Measurements from ENCODE around the gene ZBBX. TPM values are rescaled to one million over a fixed set of nuclear protein-coding genes. Genes with fewer than 3 reads are reported as not detected.

The ZBBX gene
- total RNA-seq, 1 experiment from 2014 or later = not detected

DNA sequence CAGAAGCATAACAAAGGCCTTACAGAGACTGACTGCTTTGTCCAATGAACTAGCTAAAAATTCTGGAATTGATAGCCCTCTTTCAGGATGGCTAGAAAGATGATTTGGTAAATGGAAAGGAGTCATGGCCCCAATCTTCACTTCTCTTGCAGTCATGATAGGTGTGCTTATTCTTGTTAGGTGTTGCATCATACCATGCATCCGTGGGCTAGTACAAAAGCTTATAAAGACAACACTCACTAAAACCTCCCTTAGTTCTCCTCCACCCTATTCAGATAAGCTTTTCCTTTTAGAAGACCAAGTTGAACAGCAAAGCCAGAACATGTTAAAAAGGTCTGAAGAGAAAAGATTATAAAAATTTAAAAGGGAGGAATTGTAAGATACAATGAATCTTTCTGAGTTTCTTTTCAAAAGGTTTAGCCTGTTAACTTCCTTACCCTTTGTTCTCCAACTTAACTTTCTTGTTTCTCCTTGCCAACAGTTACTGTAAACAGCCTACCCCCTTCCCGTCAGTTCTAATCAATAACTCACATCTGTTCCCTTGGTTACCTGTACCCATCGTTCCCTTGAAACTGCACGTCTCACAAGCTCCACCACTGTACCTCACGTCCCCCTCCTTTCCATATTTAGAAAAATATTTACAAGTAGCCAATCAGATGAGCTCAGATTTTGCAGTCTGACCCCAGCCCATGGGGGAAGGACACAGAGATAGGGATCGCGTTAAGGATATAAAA, 105.8 kb downstream of the ZBBX start:
- Histone ChIP-seq H3K27me3 (replicated peaks; ENCODE audit: insufficient read depth, low read depth, low read length, poor library complexity) (no peaks in the 10 kb centered on the region), H3K4me1 (ENCODE audit: insufficient read depth, low read length, poor library complexity, severe bottlenecking) (no peaks in the 10 kb centered on the region), H3K27ac (ENCODE audit: low read depth, low read length, poor library complexity, severe bottlenecking) (no peak overlapping the region), H3K9me3 (ENCODE audit: low read depth, low read length, poor library complexity, severe bottlenecking) (no peaks in the 10 kb centered on the region), H3K4me3 (ENCODE audit: low read depth, low read length, poor library complexity, severe bottlenecking) (no peak overlapping the region), H3K36me3 (ENCODE audit: insufficient read depth, low read length, poor library complexity, severe bottlenecking) (no peaks in the 10 kb centered on the region)
- no peak for DNase-seq (ENCODE audit: low spot score)
- CTCF ChIA-PET = no interaction called here
- no TSS peak for BruUV-seq (replicated peaks)
- TF ChIP-seq EZH2 (IDR thresholded peaks at IDR 0.05; ENCODE audit: borderline replicate concordance, low read depth, low read length, poor library complexity, severe bottlenecking) = no peak
- TF ChIP-seq, protein P1, sequence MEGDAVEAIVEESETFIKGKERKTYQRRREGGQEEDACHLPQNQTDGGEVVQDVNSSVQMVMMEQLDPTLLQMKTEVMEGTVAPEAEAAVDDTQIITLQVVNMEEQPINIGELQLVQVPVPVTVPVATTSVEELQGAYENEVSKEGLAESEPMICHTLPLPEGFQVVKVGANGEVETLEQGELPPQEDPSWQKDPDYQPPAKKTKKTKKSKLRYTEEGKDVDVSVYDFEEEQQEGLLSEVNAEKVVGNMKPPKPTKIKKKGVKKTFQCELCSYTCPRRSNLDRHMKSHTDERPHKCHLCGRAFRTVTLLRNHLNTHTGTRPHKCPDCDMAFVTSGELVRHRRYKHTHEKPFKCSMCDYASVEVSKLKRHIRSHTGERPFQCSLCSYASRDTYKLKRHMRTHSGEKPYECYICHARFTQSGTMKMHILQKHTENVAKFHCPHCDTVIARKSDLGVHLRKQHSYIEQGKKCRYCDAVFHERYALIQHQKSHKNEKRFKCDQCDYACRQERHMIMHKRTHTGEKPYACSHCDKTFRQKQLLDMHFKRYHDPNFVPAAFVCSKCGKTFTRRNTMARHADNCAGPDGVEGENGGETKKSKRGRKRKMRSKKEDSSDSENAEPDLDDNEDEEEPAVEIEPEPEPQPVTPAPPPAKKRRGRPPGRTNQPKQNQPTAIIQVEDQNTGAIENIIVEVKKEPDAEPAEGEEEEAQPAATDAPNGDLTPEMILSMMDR (conservative IDR thresholded peaks at IDR 0.05; ENCODE audit: low read depth, low read length) = no peak
- intact Hi-C loops (cut with micrococcal nuclease; ENCODE audit: unreplicated experiment) = no loop called here
- POLR2A ChIA-PET (ENCODE audit: low non-redundant PET) = no interaction called here

DNA sequence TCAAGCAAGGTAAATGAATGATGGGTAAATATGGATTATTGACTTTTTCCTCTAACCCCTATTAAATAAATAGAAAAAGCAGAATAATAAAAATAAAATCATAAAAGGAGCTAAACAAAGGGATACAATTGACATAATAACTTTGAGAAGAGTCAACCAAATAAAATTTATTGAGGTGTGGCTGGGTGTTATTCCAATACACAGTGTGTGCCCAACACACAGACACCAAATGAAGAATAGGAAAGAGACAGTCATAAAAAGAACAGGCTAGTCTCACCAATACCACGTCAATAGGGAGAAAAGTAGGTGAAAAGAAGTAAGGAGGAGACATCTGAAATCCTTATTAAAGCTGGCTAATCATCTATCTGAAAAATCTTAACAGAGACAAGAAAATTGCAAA, 127.1 kb downstream of the ZBBX start:
- no peaks in the 10 kb centered on the region for H3K4me1 ChIP-seq (ENCODE audit: insufficient read depth, low read length, poor library complexity, severe bottlenecking)
- BruUV-seq (replicated peaks) = no TSS peak
- H3K27ac ChIP-seq (ENCODE audit: low read depth, low read length, poor library complexity, severe bottlenecking) = no peak overlapping the region
- H3K27me3 ChIP-seq (replicated peaks; ENCODE audit: insufficient read depth, low read depth, low read length, poor library complexity) = no peaks in the 10 kb centered on the region
- POLR2A ChIA-PET (ENCODE audit: low non-redundant PET) = no interaction called here
- H3K9me3 ChIP-seq (ENCODE audit: low read depth, low read length, poor library complexity, severe bottlenecking) = no peaks in the 10 kb centered on the region
- H3K4me3 ChIP-seq (ENCODE audit: low read depth, low read length, poor library complexity, severe bottlenecking) = no peak overlapping the region
- DNase-seq (ENCODE audit: low spot score) = no peak
- CTCF ChIA-PET = no interaction called here
- intact Hi-C loops (cut with micrococcal nuclease; ENCODE audit: unreplicated experiment) = no loop called here
- no peak for TF ChIP-seq EZH2 (IDR thresholded peaks at IDR 0.05; ENCODE audit: borderline replicate concordance, low read depth, low read length, poor library complexity, severe bottlenecking)
- TF ChIP-seq, protein P1 (conservative IDR thresholded peaks at IDR 0.05; ENCODE audit: low read depth, low read length) = no peak
- no peaks in the 10 kb centered on the region for H3K36me3 ChIP-seq (ENCODE audit: insufficient read depth, low read length, poor library complexity, severe bottlenecking)

DNA sequence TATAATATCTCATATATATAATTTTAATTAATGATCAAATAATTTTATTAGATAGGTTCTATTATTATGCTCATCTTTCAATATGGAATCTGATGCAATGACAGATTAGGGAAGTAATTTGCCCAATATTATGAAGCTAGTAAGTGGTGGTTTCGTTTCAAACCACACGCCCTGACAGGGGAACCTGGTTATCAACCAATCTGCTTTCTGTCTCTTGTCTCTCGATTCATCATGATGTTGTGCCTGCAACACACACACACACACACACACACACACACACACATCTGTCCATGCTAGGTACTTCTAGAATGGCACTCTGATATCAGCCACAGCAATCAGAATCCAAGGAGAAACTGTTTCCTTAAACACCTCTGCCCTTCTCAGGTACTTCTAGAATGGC, 128.4 kb downstream of the ZBBX start:
- Histone ChIP-seq H3K36me3 (ENCODE audit: insufficient read depth, low read length, poor library complexity, severe bottlenecking) (no peaks in the 10 kb centered on the region), H3K4me1 (ENCODE audit: insufficient read depth, low read length, poor library complexity, severe bottlenecking) (no peaks in the 10 kb centered on the region), H3K4me3 (ENCODE audit: low read depth, low read length, poor library complexity, severe bottlenecking) (no peak overlapping the region), H3K27me3 (replicated peaks; ENCODE audit: insufficient read depth, low read depth, low read length, poor library complexity) (no peaks in the 10 kb centered on the region), H3K9me3 (ENCODE audit: low read depth, low read length, poor library complexity, severe bottlenecking) (no peaks in the 10 kb centered on the region), H3K27ac (ENCODE audit: low read depth, low read length, poor library complexity, severe bottlenecking) (no peak overlapping the region)
- ChIA-PET CTCF (no interaction called here), POLR2A (ENCODE audit: low non-redundant PET) (no interaction called here)
- TF ChIP-seq, protein P1 (conservative IDR thresholded peaks at IDR 0.05; ENCODE audit: low read depth, low read length) = no peak
- TF ChIP-seq EZH2 (IDR thresholded peaks at IDR 0.05; ENCODE audit: borderline replicate concordance, low read depth, low read length, poor library complexity, severe bottlenecking) = no peak
- no TSS peak for BruUV-seq (replicated peaks)
- intact Hi-C loops (cut with micrococcal nuclease; ENCODE audit: unreplicated experiment) = no loop called here
- DNase-seq (ENCODE audit: low spot score) = no peak
